Osteoblast (primary cell): ENCODE data around the gene SV2B. TPM values are rescaled to one million over a fixed set of nuclear protein-coding genes. Genes with fewer than 3 reads are reported as not detected.

ENCODE experiments used
- DNase-seq: peaks from one replicate; pipeline ENCODE4 v3.0.0; 2011; ENCODE audit warnings: low spot score, mixed read lengths; ENCODE audit not compliant: insufficient read length; ENCODE audit errors: missing footprints
- H2AFZ ChIP-seq: 2 replicates; pipeline ENCODE4 v1.6.0; 2011; ENCODE audit warnings: mild to moderate bottlenecking, low read length
- H3K27ac ChIP-seq: 2 replicates; pipeline ENCODE4 v1.5.1; 2011; ENCODE audit warnings: mild to moderate bottlenecking, low read depth, low read length, moderate library complexity
- H3K27me3 ChIP-seq: 2 replicates; pipeline ENCODE4 v1.6.0; 2012; ENCODE audit warnings: mild to moderate bottlenecking, control low read depth, inconsistent platforms, low read length, moderate library complexity; ENCODE audit not compliant: insufficient read depth
- H3K36me3 ChIP-seq: 2 replicates; pipeline ENCODE4 v1.5.1; 2011; ENCODE audit warnings: mild to moderate bottlenecking, low read length, control low read depth, moderate library complexity; ENCODE audit not compliant: insufficient read depth
- H3K4me1 ChIP-seq: 2 replicates; pipeline ENCODE4 v1.5.1; 2011; ENCODE audit warnings: mild to moderate bottlenecking, low read length, control low read depth, moderate library complexity; ENCODE audit not compliant: insufficient read depth
- H3K4me2 ChIP-seq: 2 replicates; pipeline ENCODE4 v1.6.0; 2011; ENCODE audit warnings: mild to moderate bottlenecking, low read length; ENCODE audit not compliant: insufficient read depth
- H3K4me3 ChIP-seq: fragments of 200-600 bp; sonication (generic); 3 replicates; pipeline ENCODE4 v1.5.1; 2012; ENCODE audit warnings: mild to moderate bottlenecking, low read length, inconsistent platforms; ENCODE audit not compliant: insufficient read depth
- H3K79me2 ChIP-seq: 2 replicates; pipeline ENCODE4 v1.6.0; 2012; ENCODE audit warnings: mild to moderate bottlenecking, low read length, control low read depth, inconsistent platforms; ENCODE audit not compliant: insufficient read depth
- H3K9me3 ChIP-seq: 2 replicates; pipeline ENCODE4 v1.5.1; 2011; ENCODE audit warnings: low read depth, low read length, control low read depth
- H4K20me1 ChIP-seq: 2 replicates; pipeline ENCODE4 v1.6.0; 2012; ENCODE audit warnings: mild to moderate bottlenecking, low read length, control low read depth; ENCODE audit not compliant: insufficient read depth
- total RNA-seq: library from RNA; depleted of rRNA; stranded (reverse); fragments of >200 nt; gene quantifications from 2 replicates; pipeline ENCODE4 v1.2.3, GENCODE V29; 2012
- TF ChIP-seq, protein P1 (sequence below): IDR thresholded peaks from 2 replicates; pipeline ENCODE4 v1.5.1; 2011; ENCODE audit warnings: mild to moderate bottlenecking, low read depth, low read length, moderate library complexity; ENCODE audit errors: extremely low read depth

Gene SV2B
- total RNA-seq, 1 donor = not detected

DNA sequence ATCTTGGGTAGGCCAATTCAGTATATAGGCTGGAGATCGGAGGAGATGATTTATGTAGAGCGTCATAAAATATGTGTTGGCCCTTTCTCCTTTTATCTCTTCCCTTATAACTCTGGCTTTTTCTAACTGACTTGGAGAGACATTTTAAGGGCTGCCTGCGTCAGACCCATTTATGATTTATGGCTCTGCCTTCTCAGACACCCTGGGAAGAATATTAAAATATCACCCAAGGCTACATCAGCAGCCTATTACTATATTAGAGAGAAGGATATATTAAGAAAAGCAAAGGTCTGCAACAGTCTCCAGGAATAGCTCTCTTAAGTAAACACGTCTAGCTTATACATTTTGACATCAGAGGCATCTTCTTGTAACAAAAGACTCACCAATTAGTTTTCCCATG is 179.4 kb downstream of the SV2B start:
- TF ChIP-seq, protein P1, sequence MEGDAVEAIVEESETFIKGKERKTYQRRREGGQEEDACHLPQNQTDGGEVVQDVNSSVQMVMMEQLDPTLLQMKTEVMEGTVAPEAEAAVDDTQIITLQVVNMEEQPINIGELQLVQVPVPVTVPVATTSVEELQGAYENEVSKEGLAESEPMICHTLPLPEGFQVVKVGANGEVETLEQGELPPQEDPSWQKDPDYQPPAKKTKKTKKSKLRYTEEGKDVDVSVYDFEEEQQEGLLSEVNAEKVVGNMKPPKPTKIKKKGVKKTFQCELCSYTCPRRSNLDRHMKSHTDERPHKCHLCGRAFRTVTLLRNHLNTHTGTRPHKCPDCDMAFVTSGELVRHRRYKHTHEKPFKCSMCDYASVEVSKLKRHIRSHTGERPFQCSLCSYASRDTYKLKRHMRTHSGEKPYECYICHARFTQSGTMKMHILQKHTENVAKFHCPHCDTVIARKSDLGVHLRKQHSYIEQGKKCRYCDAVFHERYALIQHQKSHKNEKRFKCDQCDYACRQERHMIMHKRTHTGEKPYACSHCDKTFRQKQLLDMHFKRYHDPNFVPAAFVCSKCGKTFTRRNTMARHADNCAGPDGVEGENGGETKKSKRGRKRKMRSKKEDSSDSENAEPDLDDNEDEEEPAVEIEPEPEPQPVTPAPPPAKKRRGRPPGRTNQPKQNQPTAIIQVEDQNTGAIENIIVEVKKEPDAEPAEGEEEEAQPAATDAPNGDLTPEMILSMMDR = no peak
- H3K4me3 ChIP-seq = no peak overlapping the region
- no peaks in the 10 kb centered on the region for H3K79me2 ChIP-seq
- no peaks in the 10 kb centered on the region for H3K27me3 ChIP-seq
- DNase-seq = no peak
- no peak overlapping the region for H3K27ac ChIP-seq
- no peak overlapping the region for H3K4me2 ChIP-seq
- H2AFZ ChIP-seq = no peak overlapping the region
- H3K36me3 ChIP-seq = no peaks in the 10 kb centered on the region
- H3K9me3 ChIP-seq = no peaks in the 10 kb centered on the region
- no peaks in the 10 kb centered on the region for H3K4me1 ChIP-seq
- no peaks in the 10 kb centered on the region for H4K20me1 ChIP-seq

DNA sequence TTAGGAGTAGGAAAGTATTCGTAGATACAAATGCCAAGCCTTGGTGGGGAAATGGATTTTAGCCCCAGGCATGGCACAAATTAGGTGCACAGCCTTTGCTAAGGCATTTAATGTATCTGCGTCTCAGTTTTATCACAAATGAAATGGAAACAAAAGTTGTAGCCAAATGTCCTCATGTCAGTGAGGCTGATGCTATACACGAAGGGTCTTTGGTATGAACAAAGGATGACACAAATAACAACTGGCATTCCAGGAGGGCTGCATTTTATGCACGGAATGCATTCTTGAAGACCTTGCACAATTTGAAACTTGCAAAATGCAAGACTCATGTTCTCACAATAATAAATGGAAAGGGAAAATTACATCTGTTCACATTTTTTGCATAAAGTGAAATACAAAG is 181.9 kb downstream of the SV2B start:
- Histone ChIP-seq H3K27ac (no peak overlapping the region), H4K20me1 (no peaks in the 10 kb centered on the region), H2AFZ (no peak overlapping the region), H3K27me3 (no peaks in the 10 kb centered on the region), H3K9me3 (no peaks in the 10 kb centered on the region), H3K4me2 (no peak overlapping the region), H3K79me2 (no peaks in the 10 kb centered on the region), H3K4me1 (no peaks in the 10 kb centered on the region), H3K36me3 (no peaks in the 10 kb centered on the region), H3K4me3 (no peak overlapping the region)
- TF ChIP-seq, protein P1 = no peak
- no peak for DNase-seq

DNA sequence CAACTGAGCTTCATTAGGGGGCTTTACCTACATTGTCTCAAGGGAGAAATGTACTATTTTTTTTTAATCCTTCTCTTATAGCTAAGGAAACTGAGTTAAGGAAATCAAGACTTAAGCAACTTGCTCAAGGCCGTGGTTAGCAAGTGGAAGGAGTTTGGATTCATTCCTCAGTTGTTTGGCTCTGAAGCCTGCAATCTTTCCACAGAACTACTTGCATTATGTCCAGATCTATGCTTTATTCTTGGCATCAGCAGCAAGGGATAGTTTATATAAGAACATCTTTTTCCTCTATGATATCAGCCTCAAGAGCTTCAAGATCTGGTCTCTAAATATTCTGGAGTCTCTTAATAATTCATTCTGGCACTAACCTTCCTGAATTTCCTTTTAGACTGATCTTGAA is 182.4 kb downstream of the SV2B start:
- Histone ChIP-seq H4K20me1 (no peaks in the 10 kb centered on the region), H3K27me3 (no peaks in the 10 kb centered on the region), H3K79me2 (no peaks in the 10 kb centered on the region), H3K9me3 (no peaks in the 10 kb centered on the region), H3K4me1 (no peaks in the 10 kb centered on the region), H2AFZ (no peak overlapping the region), H3K27ac (no peak overlapping the region), H3K4me3 (no peak overlapping the region), H3K36me3 (no peaks in the 10 kb centered on the region), H3K4me2 (no peak overlapping the region)
- DNase-seq = no peak
- TF ChIP-seq, protein P1 = no peak

DNA sequence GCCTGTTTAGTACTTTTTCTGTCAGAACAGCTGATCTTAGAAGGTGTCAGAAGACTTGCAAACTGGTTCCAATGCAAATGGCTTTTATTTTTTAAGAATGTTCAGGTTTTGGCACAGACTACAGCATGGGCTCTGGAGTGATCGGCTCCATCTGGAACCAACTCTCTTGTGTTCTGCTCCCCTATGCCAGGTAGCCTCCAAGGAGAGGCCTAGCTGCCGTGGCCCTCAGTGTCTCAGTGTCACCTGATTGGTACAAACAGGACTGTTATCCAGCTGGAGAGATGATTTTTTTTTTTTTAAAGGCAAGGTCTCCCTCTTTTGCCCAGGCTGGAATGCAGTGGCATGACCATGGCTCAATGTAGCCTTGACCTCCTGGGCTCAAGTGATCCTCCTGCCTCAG is 183.1 kb downstream of the SV2B start:
- H3K27me3 ChIP-seq = no peaks in the 10 kb centered on the region
- no peaks in the 10 kb centered on the region for H3K4me1 ChIP-seq
- H3K4me3 ChIP-seq = no peak overlapping the region
- H3K27ac ChIP-seq = no peak overlapping the region
- no peaks in the 10 kb centered on the region for H4K20me1 ChIP-seq
- no peak overlapping the region for H3K4me2 ChIP-seq
- H3K9me3 ChIP-seq = no peaks in the 10 kb centered on the region
- no peaks in the 10 kb centered on the region for H3K36me3 ChIP-seq
- TF ChIP-seq, protein P1 = no peak
- no peak for DNase-seq
- no peaks in the 10 kb centered on the region for H3K79me2 ChIP-seq
- no peak overlapping the region for H2AFZ ChIP-seq
